ENCODE measurements around the gene ERFE.

The ERFE gene

GRCh38 chr2:238116298-238117198, 42.2 kb upstream of the ERFE start:
- intact Hi-C loops (cut with DNase I; ENCODE audit: low total_unique reads) = no loop called here
- Histone ChIP-seq H3K36me3 (no peaks in the 10 kb centered on the region), H3K9me3 (peaks cover 0 to 7% (median 0%) of the 10 kb centered on the region in 3 donors), H3K27ac (no peak overlapping the region), H3K27me3 (peaks cover 0 to 50% of the 10 kb centered on the region in 2 donors), H3K4me3 (no peak overlapping the region), H3K4me1 (no peaks in the 10 kb centered on the region)
- no peak for TF ChIP-seq CTCF (IDR thresholded peaks at IDR 0.05)
- DNase-seq = no peak

DNA sequence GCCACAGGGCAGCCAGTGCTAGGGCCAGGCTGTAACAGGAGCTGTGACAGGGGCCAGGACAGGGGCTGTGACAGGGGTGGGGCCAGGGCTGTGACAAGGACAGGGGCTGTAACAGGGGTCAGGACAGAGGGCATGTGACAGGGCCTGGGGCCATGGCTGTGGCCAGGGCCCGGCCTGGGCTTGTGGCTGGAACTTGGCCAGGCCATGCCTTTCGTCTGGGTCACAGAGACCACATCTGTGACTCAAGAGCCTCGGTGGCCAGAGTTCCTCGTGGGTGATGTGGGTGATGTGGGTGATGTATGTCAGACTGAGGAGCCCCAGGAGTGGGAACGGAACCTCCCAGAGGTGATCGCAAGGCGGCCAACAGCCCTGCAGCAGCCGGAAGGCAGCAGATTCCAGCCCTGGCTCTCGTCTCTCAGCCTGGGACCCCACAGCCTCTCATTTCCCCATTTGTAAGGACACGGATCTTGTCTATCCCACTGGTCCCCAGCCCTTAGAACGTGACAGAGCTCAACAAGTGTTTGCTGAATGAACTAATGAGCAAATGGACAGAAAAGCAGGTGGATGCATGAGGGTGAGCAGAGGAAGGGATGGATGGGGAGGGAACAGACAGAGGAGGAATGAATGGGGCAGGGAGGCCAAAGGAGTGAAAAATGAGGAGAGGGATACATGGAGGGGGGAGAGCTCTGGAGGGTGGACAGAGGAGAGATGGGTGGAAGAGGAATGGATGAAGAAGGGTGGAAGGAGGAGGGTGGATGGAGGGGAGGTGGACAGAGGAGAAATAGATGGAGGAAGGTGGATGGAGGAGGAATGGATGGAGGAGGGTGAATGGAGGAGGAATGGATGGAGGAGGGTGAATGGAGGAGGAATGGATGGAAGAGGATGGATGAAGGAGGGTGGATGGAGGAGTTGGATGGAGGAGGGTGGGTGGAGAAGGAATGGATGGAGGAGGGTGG, 41.3 kb upstream of the ERFE start:
- no peak for DNase-seq
- Histone ChIP-seq H3K36me3 (no peaks in the 10 kb centered on the region), H3K4me1 (no peaks in the 10 kb centered on the region), H3K27me3 (peaks cover 0 to 50% of the 10 kb centered on the region in 2 donors), H3K27ac (no peak overlapping the region), H3K4me3 (no peak overlapping the region), H3K9me3 (peaks cover 0 to 4% (median 0%) of the 10 kb centered on the region in 3 donors)
- intact Hi-C loops (cut with DNase I; ENCODE audit: low total_unique reads) = no loop called here
- TF ChIP-seq CTCF (IDR thresholded peaks at IDR 0.05) = no peak

- intact Hi-C loops (cut with DNase I; ENCODE audit: low total_unique reads) = no loop called here
- H3K9me3 ChIP-seq = no peaks in the 10 kb centered on the region
- H3K4me3 ChIP-seq = no peak overlapping the region
- TF ChIP-seq CTCF (IDR thresholded peaks at IDR 0.05) = no peak
- H3K36me3 ChIP-seq = no peaks in the 10 kb centered on the region
- H3K4me1 ChIP-seq = no peaks in the 10 kb centered on the region
- DNase-seq = no peak
- H3K27ac ChIP-seq = no peak overlapping the region
- peaks cover 0 to 39% of the 10 kb centered on the region in 2 donors for H3K27me3 ChIP-seq
These were observed 38.9 kb upstream of the ERFE start for GRCh38 chr2:238119756-238120462.

- DNase-seq = no peak
- H3K4me1 ChIP-seq = no peaks in the 10 kb centered on the region
- intact Hi-C loops (cut with DNase I; ENCODE audit: low total_unique reads) = no loop called here
- H3K36me3 ChIP-seq = no peaks in the 10 kb centered on the region
- H3K4me3 ChIP-seq = no peak overlapping the region
- H3K27me3 ChIP-seq = peaks cover 0 to 33% of the 10 kb centered on the region in 2 donors
- H3K27ac ChIP-seq = no peak overlapping the region
- H3K9me3 ChIP-seq = no peaks in the 10 kb centered on the region
- no peak for TF ChIP-seq CTCF (IDR thresholded peaks at IDR 0.05)
These were observed 38.1 kb upstream of the ERFE start for GRCh38 chr2:238120463-238121298.
